Endothelial cell of umbilical vein (primary cell): ENCODE results near the gene CTSV. TPM values are rescaled to one million over a fixed set of nuclear protein-coding genes. Genes with fewer than 3 reads are reported as not detected.
"Not testable (repeated sequence)": the region's sequence is repeated elsewhere in the genome, so short reads cannot be mapped to it uniquely, and the experiment has no call there.

ENCODE experiments used
- BruUV-seq: library from RNA; stranded (reverse); fragments of 400-500 nt; replicated peaks from 2 replicates; lab custom pipeline; 2021; lab: Mats Ljungman, UMichigan
- CTCF ChIA-PET: fragments of 300-600, 350-600 bp; sonication (Branson Sonifier 250); formaldehyde crosslinking; loops from one replicate; lab custom pipeline; 2021; ENCODE audit warnings: antibody characterized with exemption, inconsistent platforms; lab: Charles Lee
- POLR2A ChIA-PET: fragments of 300-600, 350-600 bp; sonication (Branson Sonifier 250); formaldehyde crosslinking; loops from one replicate; lab custom pipeline; 2021; ENCODE audit warnings: antibody characterized with exemption, inconsistent platforms; lab: Charles Lee
- DNase-seq: peaks from one replicate; pipeline ENCODE4 v3.0.0-alpha.2; 2011; ENCODE audit warnings: low read depth, low spot score
- FAIRE-seq: peaks from 2 replicates; lab custom pipeline; 2011; peaks lifted over from hg19 to GRCh38; lab: Jason Lieb, UNC
- H2AFZ ChIP-seq: 2 replicates; pipeline ENCODE4 v1.6.0; 2012; ENCODE audit warnings: low read depth, low read length, control low read depth, inconsistent platforms
- H3K27ac ChIP-seq: 2 replicates; pipeline ENCODE4 v1.5.1; 2011; ENCODE audit warnings: low read depth, mild to moderate bottlenecking, control low read depth, low read length, moderate library complexity; ENCODE audit not compliant: insufficient read depth
- H3K27me3 ChIP-seq, 2 experiments: 2 replicates each; pipeline versions ENCODE4 v1.6.0 to v1.6.1; 2011; ENCODE audit warnings: low read length in 2 of 2, mixed read lengths in 1 of 2; ENCODE audit not compliant: control insufficient read depth in 2 of 2, insufficient read depth in 2 of 2
- H3K36me3 ChIP-seq, 2 experiments: 2 replicates in 1 of 2; 3 replicates in 1 of 2; pipeline ENCODE4 v1.5.1; 2011; ENCODE audit warnings: low read length in 2 of 2, mild to moderate bottlenecking in 1 of 2, moderate library complexity in 1 of 2; ENCODE audit not compliant: control insufficient read depth in 2 of 2, insufficient read depth in 2 of 2; ENCODE audit errors: extremely low read depth in 1 of 2
- H3K4me1 ChIP-seq: 3 replicates; pipeline ENCODE4 v1.5.1; 2011; ENCODE audit warnings: mild to moderate bottlenecking, low read length; ENCODE audit not compliant: control insufficient read depth, insufficient read depth; ENCODE audit errors: extremely low read depth
- H3K4me2 ChIP-seq: 2 replicates; pipeline ENCODE4 v1.6.1; 2011; ENCODE audit warnings: low read length, control low read depth, mixed read lengths; ENCODE audit not compliant: insufficient read depth
- H3K4me3 ChIP-seq, 3 experiments: fragments of 200-600 bp in 1 of 3; sonication (generic), shearing (Covaris generic) in 1 of 3; replicated peaks in 1 of 3; 2 replicates each; pipeline ENCODE4 v1.5.1; 2011 to 2016; ENCODE audit warnings: control low read depth in 3 of 3, low read length in 3 of 3, mild to moderate bottlenecking in 2 of 3, inconsistent platforms in 1 of 3, low read depth in 1 of 3, moderate library complexity in 1 of 3; ENCODE audit not compliant: insufficient read depth in 1 of 3
- H3K79me2 ChIP-seq: 2 replicates; pipeline ENCODE4 v1.6.0; 2012; ENCODE audit warnings: low read length, inconsistent platforms; ENCODE audit not compliant: control insufficient read depth, insufficient read depth
- H3K9ac ChIP-seq: replicated peaks from 2 replicates; pipeline ENCODE3; 2011; ENCODE audit warnings: low read length, control low read depth; ENCODE audit not compliant: insufficient read depth; ENCODE audit errors: extremely low read depth
- H3K9me1 ChIP-seq: replicated peaks from 3 replicates; pipeline ENCODE4 v1.6.0; 2011; ENCODE audit warnings: mild to moderate bottlenecking, low read length; ENCODE audit not compliant: control insufficient read depth, insufficient read depth; ENCODE audit errors: extremely low read depth
- H3K9me3 ChIP-seq: replicated peaks from 2 replicates; pipeline ENCODE4 v1.5.1; 2012; ENCODE audit warnings: low read length, inconsistent platforms; ENCODE audit not compliant: control insufficient read depth, insufficient read depth
- H4K20me1 ChIP-seq: replicated peaks from 2 replicates; pipeline ENCODE3; 2011; ENCODE audit warnings: mild to moderate bottlenecking, low read length; ENCODE audit not compliant: control insufficient read depth, insufficient read depth; ENCODE audit errors: extremely low read depth
- dilution Hi-C: fragments of 300-500 bp; cut with MboI; formaldehyde crosslinking; loops from one replicate; pipeline ENCODE4 v1.15.0; 2019; ENCODE audit warnings: low sequenced_read_pairs; ENCODE audit not compliant: extremely low pct_ligation_motif_present
- intact Hi-C: fragments of 100-400 bp; cut with micrococcal nuclease; formaldehyde crosslinking; loops from one replicate; pipeline ENCODE4 v1.10.0; 2022
- polyA plus RNA-seq, 4 experiments: library from polyadenylated mRNA; depleted of rRNA in 3 of 4; stranded (reverse) in 3 of 4; unstranded in 1 of 4; fragments of >200 nt; gene quantifications; 2 replicates each; pipeline versions ENCODE4 v1.2.1 to v1.2.3, GENCODE V29; 2011 to 2012; ENCODE audit warnings: missing spikeins in 1 of 4
- total RNA-seq: library from RNA; stranded (reverse); gene quantifications from 2 replicates; pipeline ENCODE4 v1.2.3, GENCODE V29; 2021

Gene CTSV
- total and polyA plus RNA-seq, 2 donors (not counting 3 experiments of a cell fraction or from before 2014, with no cell fraction given): 0.80 to 1.3 TPM

GRCh38 chr9:97000139-97000787 is 38.7 kb downstream of the CTSV start:
- H3K4me2 ChIP-seq, intact Hi-C loops, CTCF ChIA-PET, H3K9me1 ChIP-seq, dilution Hi-C loops, H3K9ac ChIP-seq, H2AFZ ChIP-seq, H3K4me1 ChIP-seq, FAIRE-seq, H3K36me3 ChIP-seq, H3K4me3 ChIP-seq, H3K27me3 ChIP-seq, H3K9me3 ChIP-seq, BruUV-seq, H4K20me1 ChIP-seq, H3K27ac ChIP-seq, POLR2A ChIA-PET, DNase-seq: not testable (repeated sequence)
- peaks cover 68% of the 10 kb centered on the region for H3K79me2 ChIP-seq

- H2AFZ ChIP-seq, H3K27ac ChIP-seq, H4K20me1 ChIP-seq, H3K9ac ChIP-seq, H3K27me3 ChIP-seq, dilution Hi-C loops, POLR2A ChIA-PET, DNase-seq, H3K4me3 ChIP-seq, H3K4me1 ChIP-seq, CTCF ChIA-PET, BruUV-seq, H3K9me1 ChIP-seq, H3K4me2 ChIP-seq, H3K36me3 ChIP-seq, intact Hi-C loops, H3K9me3 ChIP-seq, FAIRE-seq: not testable (repeated sequence)
- peaks cover 64% of the 10 kb centered on the region for H3K79me2 ChIP-seq
Measured at GRCh38 chr9:96999733-97000132, 39.2 kb downstream of the CTSV start.

GRCh38 chr9:96997009-96997701 is 41.8 kb downstream of the CTSV start:
- H3K9ac ChIP-seq, H3K27me3 ChIP-seq, DNase-seq, POLR2A ChIA-PET, H3K27ac ChIP-seq, H4K20me1 ChIP-seq, intact Hi-C loops, H3K4me1 ChIP-seq, H3K4me2 ChIP-seq, H2AFZ ChIP-seq, CTCF ChIA-PET, BruUV-seq, H3K9me1 ChIP-seq, H3K36me3 ChIP-seq, H3K9me3 ChIP-seq, H3K4me3 ChIP-seq, dilution Hi-C loops: not testable (repeated sequence)
- H3K79me2 ChIP-seq: peaks cover 53% of the 10 kb centered on the region
- FAIRE-seq: peak; percentile 47

- H3K27ac ChIP-seq, H3K9me3 ChIP-seq, H4K20me1 ChIP-seq, intact Hi-C loops, H3K4me2 ChIP-seq, dilution Hi-C loops, H3K4me1 ChIP-seq, POLR2A ChIA-PET, H3K36me3 ChIP-seq, BruUV-seq, H3K9me1 ChIP-seq, H3K4me3 ChIP-seq, H2AFZ ChIP-seq, H3K9ac ChIP-seq, DNase-seq, H3K27me3 ChIP-seq, CTCF ChIA-PET: not testable (repeated sequence)
- peaks cover 48% of the 10 kb centered on the region for H3K79me2 ChIP-seq
- FAIRE-seq: peak; percentile 69
Measured at GRCh38 chr9:96994531-96995016, 44.4 kb downstream of the CTSV start.
